HG03064 (cell line): ENCODE measurements around the gene CNTN4.

ENCODE experiments used
- ATAC-seq: cut with Tn5 transposase; IDR thresholded peaks from one replicate; pipeline ENCODE4 v1.9.1; 2021; ENCODE audit warnings: low read depth; ENCODE audit not compliant: unreplicated experiment

Gene CNTN4

DNA sequence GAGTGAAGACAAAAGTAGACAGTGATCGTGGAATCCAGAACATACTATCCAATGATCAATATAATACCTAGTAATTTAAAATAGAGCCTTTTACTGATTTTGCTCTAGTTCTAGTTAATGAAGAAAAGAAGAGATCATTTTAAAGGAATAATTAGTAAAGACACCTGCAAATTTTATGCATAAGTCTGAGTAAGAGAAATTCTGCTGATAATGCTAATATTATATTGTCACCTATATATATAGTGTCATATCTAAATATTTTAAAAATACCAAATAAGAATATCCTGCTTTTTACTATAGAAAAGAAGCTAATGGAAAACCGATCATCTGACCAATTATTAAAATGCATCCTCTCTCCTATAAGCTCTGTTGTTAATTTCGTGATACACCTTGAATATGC is 152.1 kb downstream of the CNTN4 start:
- ATAC-seq, result no peak

- ATAC-seq, result no peak
Observed at GRCh38 chr3:2261747-2262146, 163.1 kb downstream of the CNTN4 start.

DNA sequence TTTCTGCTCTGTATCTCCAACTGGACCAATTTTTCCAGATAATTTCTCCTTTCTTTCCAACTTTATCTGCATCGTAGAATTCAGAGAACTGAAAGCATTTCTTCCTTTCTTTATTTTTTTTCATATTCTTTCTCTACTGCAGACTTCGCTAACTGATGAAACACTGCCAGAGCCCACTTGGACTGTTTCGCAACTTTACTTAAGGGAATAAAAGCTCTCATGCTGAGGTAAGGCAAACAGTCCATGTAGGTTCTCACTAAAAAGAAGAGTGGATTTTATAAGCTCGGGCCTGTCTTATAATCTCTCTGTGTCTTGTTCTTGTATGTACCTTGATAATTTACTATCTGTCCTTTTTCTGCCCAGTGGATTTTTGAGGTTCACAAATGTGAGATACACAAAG is 163.5 kb downstream of the CNTN4 start:
- no peak for ATAC-seq

DNA sequence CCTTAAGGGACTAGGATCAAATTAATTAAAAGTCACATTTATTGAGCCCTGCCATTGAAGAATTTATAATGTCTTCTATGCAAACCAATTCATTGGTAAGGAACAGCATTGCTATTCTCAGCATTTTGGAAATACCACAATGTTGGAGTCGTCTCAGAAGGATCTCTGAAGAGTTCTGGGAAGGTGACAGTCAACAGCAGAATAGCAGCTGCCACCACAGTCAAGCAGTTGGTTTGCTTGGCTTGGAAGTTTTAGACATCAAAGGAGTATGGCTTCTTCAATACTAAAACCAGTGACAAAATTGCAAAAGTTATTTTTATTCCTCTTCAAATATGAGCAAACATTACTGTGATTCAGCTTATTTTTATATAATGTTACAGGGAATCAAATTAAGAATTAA is 167.9 kb downstream of the CNTN4 start:
- no peak for ATAC-seq

DNA sequence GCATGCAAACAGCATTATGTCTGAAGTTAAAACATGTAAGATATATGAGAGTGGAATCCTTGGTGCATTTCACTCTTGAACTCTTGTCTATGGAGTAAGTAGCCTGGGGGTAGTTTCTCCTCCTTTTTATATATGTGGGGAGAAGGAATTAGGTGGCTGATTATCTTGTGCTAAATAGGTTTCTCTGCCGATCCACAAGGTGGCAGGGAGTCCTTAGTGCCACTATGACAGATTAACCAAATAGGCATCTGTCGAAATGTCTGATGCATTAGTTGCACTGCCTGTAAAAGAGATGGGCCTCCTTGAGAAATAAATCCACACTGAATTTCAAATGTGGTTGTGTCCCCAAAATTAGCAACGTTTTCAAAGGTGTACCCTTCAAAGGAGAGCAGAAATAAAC is 170.1 kb downstream of the CNTN4 start:
- ATAC-seq, result no peak

DNA sequence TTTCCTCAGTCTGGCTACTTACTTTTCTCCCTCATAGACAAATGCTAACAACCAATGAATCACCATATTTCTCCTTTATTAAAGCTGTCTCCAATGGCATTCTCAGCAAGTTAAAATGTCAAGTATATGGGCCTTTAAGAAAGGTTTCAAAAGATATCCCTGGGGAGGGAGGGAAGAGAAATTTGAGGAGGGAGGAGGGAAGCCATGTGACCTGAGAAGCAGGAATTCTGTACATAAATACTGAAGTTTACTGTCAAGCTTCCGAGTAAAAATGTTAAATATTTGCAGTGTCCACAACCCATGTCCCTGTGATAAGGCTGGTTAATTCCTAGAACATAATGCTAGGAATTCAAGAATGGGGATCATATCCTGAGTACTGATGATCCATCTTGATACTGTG is 175.9 kb downstream of the CNTN4 start:
- ATAC-seq, result no peak

DNA sequence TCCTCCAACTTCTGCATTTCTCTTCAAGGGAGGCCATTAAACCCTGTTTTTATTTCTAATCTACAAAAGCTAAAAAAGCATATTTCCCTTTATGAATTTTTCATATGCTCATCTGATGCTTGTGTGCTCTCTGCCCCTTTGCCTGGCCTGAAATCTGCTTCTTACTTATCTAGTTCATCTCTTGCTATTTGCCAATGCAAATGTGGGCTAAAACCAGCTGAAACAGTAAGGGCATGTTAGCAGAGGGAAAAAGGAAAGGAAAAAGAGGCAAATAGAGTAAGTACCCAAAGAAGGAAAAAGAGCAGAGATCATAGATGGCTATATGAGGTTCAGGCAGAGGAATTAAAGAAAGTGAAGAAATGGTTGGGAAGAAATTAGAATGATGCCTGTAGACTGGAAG is 185.2 kb downstream of the CNTN4 start:
- ATAC-seq, result no peak

- no peak for ATAC-seq
Observed at GRCh38 chr3:2300938-2301337, 202.3 kb downstream of the CNTN4 start.

GRCh38 chr3:2301361-2301760 is 202.7 kb downstream of the CNTN4 start:
- no peak for ATAC-seq

DNA sequence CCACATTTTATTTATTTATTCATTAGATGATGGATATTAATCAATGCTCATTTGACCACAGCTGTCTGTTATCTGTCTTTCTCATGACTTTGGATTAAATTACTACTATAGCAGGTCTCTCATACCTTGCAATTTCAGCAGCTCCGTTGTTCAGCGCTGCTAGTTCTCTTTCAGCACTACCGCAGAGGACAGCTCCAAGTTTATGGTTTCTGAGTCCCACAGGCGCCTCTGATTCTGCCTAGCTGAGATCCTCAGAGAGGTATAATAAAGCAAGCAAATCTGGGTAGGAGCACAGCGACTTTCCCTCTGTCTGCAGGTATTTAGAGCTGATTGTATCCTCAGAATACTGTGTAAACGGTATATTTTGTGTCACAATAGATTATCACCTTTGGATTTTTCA is 204.9 kb downstream of the CNTN4 start:
- ATAC-seq, result no peak

DNA sequence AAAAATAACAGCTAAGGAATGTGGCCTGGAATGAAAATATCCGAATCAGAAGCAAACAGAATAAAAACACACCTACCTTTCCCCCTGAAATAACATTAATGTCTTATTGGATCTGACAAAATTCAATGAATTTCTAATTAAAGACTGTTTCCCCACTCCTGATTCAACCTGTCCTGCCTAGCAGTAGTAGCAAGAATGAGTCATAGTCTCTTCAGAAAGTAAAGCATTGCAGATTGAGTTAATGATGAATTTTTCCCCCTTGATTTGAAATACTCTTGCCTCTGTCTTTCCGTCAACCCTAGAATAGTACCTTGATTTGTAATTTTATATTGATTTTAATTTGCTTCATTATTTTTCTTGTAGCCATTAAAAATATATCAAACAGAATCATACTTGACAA is 212.4 kb downstream of the CNTN4 start:
- no peak for ATAC-seq

DNA sequence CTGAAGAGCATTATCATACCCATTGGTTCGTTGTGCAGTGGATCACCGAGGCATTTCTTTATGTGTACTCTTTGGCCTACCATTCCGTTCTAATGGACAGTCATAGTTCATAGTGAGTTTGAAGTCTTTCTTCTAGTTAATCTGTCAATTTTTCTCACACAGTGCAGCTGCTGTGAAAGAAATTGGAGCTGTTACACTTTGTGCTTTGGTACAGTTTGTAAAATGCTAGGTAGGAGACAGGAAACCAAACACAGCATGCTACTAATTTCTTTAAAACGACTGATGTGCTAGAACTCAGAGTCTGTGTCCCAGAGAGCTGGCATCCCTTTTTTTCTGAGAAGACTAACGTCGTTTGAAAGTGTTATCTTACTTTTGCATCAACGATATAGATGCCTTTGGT is 218.9 kb downstream of the CNTN4 start:
- ATAC-seq, result no peak

DNA sequence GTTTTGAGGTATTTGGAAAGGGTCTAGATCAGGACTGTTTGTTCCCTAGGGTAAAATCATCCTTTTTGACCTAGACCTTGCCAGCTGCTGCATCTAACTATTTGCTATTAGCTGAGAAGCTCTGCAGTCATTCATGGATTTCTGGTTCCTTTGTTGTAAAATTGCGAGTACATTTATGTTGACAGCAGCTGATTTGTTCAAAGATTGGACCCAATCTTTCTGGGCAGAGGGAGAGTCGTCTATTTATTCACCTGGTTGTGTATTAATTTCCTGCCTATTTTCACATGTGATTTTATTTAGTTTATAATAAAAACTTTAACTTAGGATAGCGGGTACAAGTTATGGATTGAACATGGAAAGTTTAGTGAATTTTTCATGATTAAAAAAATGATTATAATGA is 236.3 kb downstream of the CNTN4 start:
- ATAC-seq, result no peak

DNA sequence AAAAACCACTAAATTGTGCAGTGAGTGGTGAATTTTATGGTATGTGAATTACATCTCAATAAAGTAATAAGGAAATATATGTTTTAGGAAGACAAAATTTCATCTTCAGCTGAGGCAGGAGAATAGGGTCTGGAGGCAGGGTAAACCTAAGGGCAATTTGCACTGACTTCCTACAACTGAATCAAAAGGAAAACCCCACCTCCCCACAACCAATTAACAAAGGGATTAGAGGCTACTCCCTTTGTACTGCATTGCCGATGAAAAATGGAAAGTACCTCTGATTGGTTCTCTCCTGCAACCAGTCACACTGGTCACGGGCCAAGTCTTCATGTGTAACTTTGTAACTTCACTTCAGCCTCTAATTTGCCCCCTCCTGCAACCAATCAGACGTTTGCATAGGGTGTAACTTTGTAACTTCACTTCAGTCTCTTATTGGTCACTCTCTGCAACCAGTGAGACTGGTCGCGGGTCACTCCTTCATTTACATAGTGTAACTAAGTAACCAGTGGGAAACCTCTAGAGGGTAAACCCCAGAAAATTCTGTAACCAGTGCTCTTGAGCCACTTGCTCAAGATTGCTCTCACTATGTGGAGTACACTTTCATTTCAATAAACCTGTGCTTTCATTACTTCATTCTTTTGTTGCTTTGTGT is 244.5 kb downstream of the CNTN4 start:
- no peak for ATAC-seq

GRCh38 chr3:2352134-2352762 is 253.6 kb downstream of the CNTN4 start:
- ATAC-seq, result no peak

DNA sequence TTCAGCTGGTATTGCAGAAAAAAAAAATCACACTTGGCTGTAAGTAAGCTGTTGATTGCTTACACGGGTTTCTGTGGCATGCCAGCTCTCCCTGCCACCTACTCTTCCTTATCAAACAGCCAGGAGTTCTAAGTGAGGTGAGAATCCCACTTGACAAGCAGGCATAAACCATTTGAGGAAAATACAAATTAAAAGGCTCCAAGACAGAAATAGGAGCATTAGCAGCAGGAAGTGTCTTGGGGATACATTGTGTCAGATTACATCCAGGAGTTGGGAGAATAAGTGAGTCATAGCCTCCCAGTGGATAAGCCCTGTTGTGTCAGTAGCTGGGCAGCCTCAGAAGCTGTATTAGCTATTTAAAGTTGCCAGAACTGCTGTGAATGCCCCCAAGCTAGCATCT is 256.0 kb downstream of the CNTN4 start:
- no peak for ATAC-seq

- no peak for ATAC-seq
Observed at GRCh38 chr3:2356298-2356950, 257.8 kb downstream of the CNTN4 start.

- no peak for ATAC-seq
Observed at GRCh38 chr3:2360815-2361214, 262.1 kb downstream of the CNTN4 start.

DNA sequence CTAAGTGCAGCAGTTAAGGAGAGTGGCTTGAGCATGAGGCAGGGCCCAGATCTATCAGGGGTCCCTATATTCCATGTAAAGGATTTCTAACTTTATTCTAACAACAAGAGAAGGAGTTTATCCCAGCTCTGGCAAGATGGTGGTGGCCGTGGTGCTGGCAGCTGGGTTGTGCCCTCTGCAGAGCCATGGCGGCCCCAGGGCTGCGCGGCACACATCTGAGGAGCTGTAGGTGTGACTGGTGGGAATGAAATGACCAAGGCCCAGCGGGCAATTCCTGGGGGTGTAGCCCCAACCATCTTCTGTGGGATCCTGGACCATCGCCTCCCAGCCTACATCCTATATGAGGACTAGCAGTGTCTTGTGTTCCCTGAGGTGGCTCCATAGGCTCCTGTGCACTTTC is 263.5 kb downstream of the CNTN4 start:
- no peak for ATAC-seq

- no peak for ATAC-seq
Observed at GRCh38 chr3:2363854-2364253, 265.2 kb downstream of the CNTN4 start.

- ATAC-seq, result no peak
Observed at GRCh38 chr3:2370317-2370716, 271.7 kb downstream of the CNTN4 start.

DNA sequence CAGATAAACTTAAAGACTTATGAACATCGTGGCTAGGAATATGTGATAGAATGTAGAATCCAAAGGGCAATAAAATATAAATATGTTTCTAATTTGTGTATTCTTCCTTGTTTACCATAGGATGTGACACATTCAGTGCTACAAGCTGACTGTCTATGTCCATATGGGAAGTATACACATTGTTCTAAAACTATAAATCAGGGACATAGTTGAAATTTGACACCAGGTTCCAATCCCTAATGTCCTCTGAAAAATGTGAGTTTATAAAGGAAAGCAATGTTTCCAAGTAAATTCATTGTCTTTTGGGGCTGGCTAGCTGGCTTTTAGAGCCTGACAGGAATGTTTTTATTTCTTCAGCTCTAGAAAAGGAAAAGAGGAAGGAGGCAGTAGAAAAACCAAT is 273.6 kb downstream of the CNTN4 start:
- no peak for ATAC-seq
